Ovary (tissue), 9 donors: Measurements from ENCODE around the gene FOXL2. TPM values are rescaled to one million over a fixed set of nuclear protein-coding genes. Genes with fewer than 3 reads are reported as not detected.
A peak's percentile ranks its signal among the peaks of the same experiment; 100 is the strongest.

ENCODE experiments used
- DNase-seq, 5 donors: peaks; one replicate each; pipeline ENCODE4 v3.0.0-alpha.2; 2019 to 2020
- H3K27ac ChIP-seq, 2 donors: fragments of 200-600 bp; one replicate each; pipeline versions ENCODE4 v1.5.1 to v1.8.0; 2019 to 2022
- H3K27me3 ChIP-seq: fragments of 200-600 bp; one replicate; pipeline ENCODE4 v1.8.0; 2022
- H3K36me3 ChIP-seq: fragments of 200-600 bp; sonication (generic); one replicate; pipeline ENCODE4 v1.5.1; 2019
- H3K4me1 ChIP-seq: one replicate; pipeline ENCODE4 v1.8.1; 2013; ENCODE audit warnings: mild to moderate bottlenecking, moderate library complexity; ENCODE audit not compliant: insufficient read depth
- H3K4me3 ChIP-seq: fragments of 200-600 bp; sonication (generic); one replicate; pipeline ENCODE4 v1.5.1; 2017
- H3K9me3 ChIP-seq, 2 donors: fragments of 200-600 bp in 1 of 2; sonication (generic) in 1 of 2; one replicate each; pipeline versions ENCODE4 v1.5.1 to v1.8.1; 2013 to 2019; ENCODE audit warnings: mild to moderate bottlenecking in 1 of 2, moderate library complexity in 1 of 2
- CTCF ChIP-seq, 3 donors: fragments of 450-650 bp in 2 of 3; fragments of 200-600 bp in 1 of 3; IDR thresholded peaks; one replicate each; pipeline versions ENCODE4 v1.5.1 to v1.8.0; 2016 to 2022; ENCODE audit warnings: antibody characterized with exemption in 3 of 3, mild to moderate bottlenecking in 1 of 3
- EP300 ChIP-seq: sonication (generic); formaldehyde crosslinking; IDR thresholded peaks from one replicate; pipeline ENCODE4 v1.6.1; 2017; ENCODE audit warnings: antibody characterized with exemption
- POLR2A ChIP-seq: fragments of 450-650 bp; IDR thresholded peaks from one replicate; pipeline ENCODE4 v1.6.1; 2017; ENCODE audit warnings: antibody characterized with exemption, mild to moderate bottlenecking, moderate library complexity
- WGBS, 3 donors: extraction: QIAGEN DNeasy Blood & Tissue Kit in 1 of 3; methylation state at CpG; one replicate each; pipeline versions ENCODE4 v1.1.5 to v1.1.7; 2013 to 2017; 5-methylcytosine and 5-hydroxymethylcytosine counted together
- intact Hi-C, 4 donors: fragments of 100-400 bp; cut with DNase I; formaldehyde crosslinking; loops; one replicate each; pipeline versions ENCODE4 v1.11.0 to v1.15.1; 2022 to 2023
- polyA plus RNA-seq, 2 donors: library from polyadenylated mRNA; stranded (reverse); fragments of 200-250 nt in 1 of 2; fragments of 350-450 nt in 1 of 2; fragmentation: Illumina TruSeq in 1 of 2; extraction: RNeasy Lipid Tissue Mini Kit (QIAGEN cat#74804) in 1 of 2; gene quantifications; one replicate each; pipeline ENCODE4 v1.2.3, GENCODE V29; 2013 to 2014
- total RNA-seq, 7 donors: library from RNA; depleted of rRNA in 2 of 7; stranded (reverse); fragments of >200 nt in 2 of 7; fragmentation: NEBNext Ultra II Directional in 3 of 7; extraction: Animal tissue kit (Norgen Biotek cat#: 25700) in 3 of 7; gene quantifications; one replicate each; pipeline versions ENCODE4 v1.1.0 to v1.2.4, GENCODE V29; 2016 to 2023
- donor health status: DM: no; HTN: no; CAD: no; lungs with moderate emphysema.
- donor health status: DM: no; HTN: no; CAD: no.
- donor health status: Bipolar disorder and iron deficiency.
- donor health status: DM: yes; HTN: yes; CAD: no.
- donor health status: DM: no; HTN: no; CAD: no.
- donor health status: DM: yes; HTN: yes; CAD: no.

The FOXL2 gene
- total and polyA plus RNA-seq, 9 donors, result 22.7 to 184 (median 88.8) TPM

- Histone ChIP-seq H3K27ac (peak overlapping the region; percentile 88 to 95), H3K27me3 (no peaks in the 10 kb centered on the region), H3K4me3 (peak overlapping the region; percentile 67), H3K36me3 (no peaks in the 10 kb centered on the region), H3K9me3 (no peaks in the 10 kb centered on the region), H3K4me1 (no peaks in the 10 kb centered on the region)
- intact Hi-C loops, result loop anchor here (1.0 to 10.0 kb wide), 9 partner anchors 80 to 580 kb away; partner anchors contain the start of genes CEP70 (in 4 of the 4), PIK3CB (in 2 of the 4) and FAIM (in 1 of the 4)
- no peak for TF ChIP-seq CTCF (IDR thresholded peaks at IDR 0.05)
- no peak for TF ChIP-seq POLR2A
- no peak for TF ChIP-seq EP300
- WGBS, 3 donors, result 7 to 12% (median 11%) methylated on average over 19 of the region's 19 CpGs
- DNase-seq, result no peak
Measured at GRCh38 chr3:138914870-138915502, 32.0 kb downstream of the FOXL2 start.

GRCh38 chr3:138913766-138914165 lies 33.2 kb downstream of the FOXL2 start:
- Histone ChIP-seq H3K9me3 (no peaks in the 10 kb centered on the region), H3K4me3 (no peak overlapping the region), H3K27ac (no peak overlapping the region), H3K27me3 (no peaks in the 10 kb centered on the region), H3K36me3 (no peaks in the 10 kb centered on the region), H3K4me1 (no peaks in the 10 kb centered on the region)
- no peak for TF ChIP-seq POLR2A
- TF ChIP-seq EP300, result no peak
- TF ChIP-seq CTCF (IDR thresholded peaks at IDR 0.05), result no peak
- intact Hi-C loops, result loop anchor here (2.0 to 10.0 kb wide), 6 partner anchors 77 to 579 kb away; partner anchors contain the start of genes PIK3CB (in 2 of the 4) and CEP70 (in 1 of the 4)
- DNase-seq, result no peak
- 87 to 90% (median 88%) methylated on average over 3 of the region's 3 CpGs for WGBS, 3 donors

- Histone ChIP-seq H3K27ac (no peak overlapping the region), H3K9me3 (no peaks in the 10 kb centered on the region), H3K36me3 (no peaks in the 10 kb centered on the region), H3K4me1 (no peaks in the 10 kb centered on the region), H3K27me3 (no peaks in the 10 kb centered on the region), H3K4me3 (no peak overlapping the region)
- DNase-seq, result no peak
- 83 to 93% (median 86%) methylated on average over 4 of the region's 4 CpGs for WGBS, 3 donors
- intact Hi-C loops, result loop anchor here in 3 of 4 donors (2.0 to 10.0 kb wide), 5 partner anchors 75 to 577 kb away; partner anchors contain the start of gene PIK3CB (in 2 of the 3)
- TF ChIP-seq CTCF (IDR thresholded peaks at IDR 0.05), result no peak
- no peak for TF ChIP-seq POLR2A
- no peak for TF ChIP-seq EP300
Measured at GRCh38 chr3:138912237-138912636, 34.7 kb downstream of the FOXL2 start.

GRCh38 chr3:138911621-138912020 lies 35.3 kb downstream of the FOXL2 start:
- no peak overlapping the region for H3K27ac ChIP-seq
- H3K36me3 ChIP-seq, result no peaks in the 10 kb centered on the region
- no peaks in the 10 kb centered on the region for H3K27me3 ChIP-seq
- intact Hi-C loops, result loop anchor here in 3 of 4 donors (2.0 to 10.0 kb wide), 5 partner anchors 75 to 577 kb away; partner anchors contain the start of gene PIK3CB (in 2 of the 3)
- TF ChIP-seq CTCF (IDR thresholded peaks at IDR 0.05) (no peak), POLR2A (no peak), EP300 (no peak)
- H3K4me1 ChIP-seq, result no peaks in the 10 kb centered on the region
- no peak overlapping the region for H3K4me3 ChIP-seq
- DNase-seq, result no peak
- no peaks in the 10 kb centered on the region for H3K9me3 ChIP-seq
- 94 to 96% (median 95%) methylated on average over 1 of the region's 1 CpG for whole genome bisulfite sequencing, 3 donors
